Breast epithelium (tissue), 3 donors: ENCODE measurements around the gene TLE6.

Source experiments
- POLR2A ChIP-seq: fragments of 450-650 bp; IDR thresholded peaks from one replicate; pipeline ENCODE4 v1.6.1; 2016; ENCODE audit warnings: antibody characterized with exemption, mild to moderate bottlenecking, moderate library complexity
- TF ChIP-seq, protein P1 (sequence below), 3 donors: fragments of 450-650 bp; IDR thresholded peaks; one replicate each; pipeline ENCODE4 v1.5.1; 2016 to 2017; ENCODE audit warnings: antibody characterized with exemption in 3 of 3, mild to moderate bottlenecking in 3 of 3, moderate library complexity in 3 of 3

DNA sequence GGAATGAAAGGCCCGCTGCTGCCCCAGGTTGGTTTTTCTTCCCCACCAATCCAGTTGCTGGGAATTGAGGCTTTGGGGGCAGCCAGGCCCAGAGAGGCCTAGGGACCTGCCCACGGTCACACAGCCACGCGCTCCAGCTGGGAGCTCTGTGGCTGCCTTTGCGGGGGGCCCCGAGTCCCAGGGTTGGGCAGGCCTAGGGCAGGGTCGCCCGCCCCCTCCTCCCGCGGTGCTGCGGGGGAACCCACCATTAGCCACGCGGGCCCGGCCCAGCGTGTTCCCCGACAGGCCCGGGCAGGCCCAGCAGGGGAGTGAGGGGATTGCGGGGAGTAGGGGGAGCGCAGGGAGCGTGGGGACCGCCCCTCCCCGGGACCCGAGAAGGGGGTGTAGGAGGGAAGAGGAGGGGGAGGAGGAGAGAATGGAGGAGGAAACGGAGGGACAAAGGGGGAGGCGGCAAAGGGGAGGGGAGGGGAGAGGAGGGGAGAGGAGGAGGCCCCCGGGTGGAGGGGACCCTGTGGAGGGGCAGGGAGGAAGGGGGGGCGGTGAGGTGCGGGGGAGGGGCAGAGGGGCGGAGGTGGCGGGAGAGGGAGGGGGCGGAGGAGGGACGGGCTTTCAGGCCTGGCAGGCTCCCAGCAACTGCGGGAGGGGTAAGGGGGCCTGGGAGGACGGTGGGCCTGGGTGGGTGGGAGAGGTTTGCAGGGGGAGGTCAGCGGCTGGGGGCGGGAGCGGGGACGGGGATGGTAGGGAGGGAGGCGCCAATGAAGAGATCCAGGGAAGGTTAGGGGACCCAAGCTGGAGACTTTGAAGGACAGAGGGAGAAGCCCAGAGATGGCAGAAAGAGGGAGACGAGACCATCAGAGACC, 64.6 kb downstream of the TLE6 start:
- TF ChIP-seq, protein P1, sequence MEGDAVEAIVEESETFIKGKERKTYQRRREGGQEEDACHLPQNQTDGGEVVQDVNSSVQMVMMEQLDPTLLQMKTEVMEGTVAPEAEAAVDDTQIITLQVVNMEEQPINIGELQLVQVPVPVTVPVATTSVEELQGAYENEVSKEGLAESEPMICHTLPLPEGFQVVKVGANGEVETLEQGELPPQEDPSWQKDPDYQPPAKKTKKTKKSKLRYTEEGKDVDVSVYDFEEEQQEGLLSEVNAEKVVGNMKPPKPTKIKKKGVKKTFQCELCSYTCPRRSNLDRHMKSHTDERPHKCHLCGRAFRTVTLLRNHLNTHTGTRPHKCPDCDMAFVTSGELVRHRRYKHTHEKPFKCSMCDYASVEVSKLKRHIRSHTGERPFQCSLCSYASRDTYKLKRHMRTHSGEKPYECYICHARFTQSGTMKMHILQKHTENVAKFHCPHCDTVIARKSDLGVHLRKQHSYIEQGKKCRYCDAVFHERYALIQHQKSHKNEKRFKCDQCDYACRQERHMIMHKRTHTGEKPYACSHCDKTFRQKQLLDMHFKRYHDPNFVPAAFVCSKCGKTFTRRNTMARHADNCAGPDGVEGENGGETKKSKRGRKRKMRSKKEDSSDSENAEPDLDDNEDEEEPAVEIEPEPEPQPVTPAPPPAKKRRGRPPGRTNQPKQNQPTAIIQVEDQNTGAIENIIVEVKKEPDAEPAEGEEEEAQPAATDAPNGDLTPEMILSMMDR (IDR thresholded peaks at IDR 0.05) = no peak
- TF ChIP-seq POLR2A = no peak
